GM21723 (cell line): Measurements from ENCODE around the gene LRGUK.
"Not testable (repeated sequence)": the region's sequence is repeated elsewhere in the genome, so short reads cannot be mapped to it uniquely, and the experiment has no call there.

ENCODE experiments used
- ATAC-seq: cut with Tn5 transposase; IDR thresholded peaks from one replicate; pipeline ENCODE4 v1.9.1; 2021; ENCODE audit warnings: mild to moderate bottlenecking, moderate library complexity; ENCODE audit not compliant: unreplicated experiment

Gene LRGUK

GRCh38 chr7:134234216-134234615 is 107.1 kb downstream of the LRGUK start:
- no peak for ATAC-seq

DNA sequence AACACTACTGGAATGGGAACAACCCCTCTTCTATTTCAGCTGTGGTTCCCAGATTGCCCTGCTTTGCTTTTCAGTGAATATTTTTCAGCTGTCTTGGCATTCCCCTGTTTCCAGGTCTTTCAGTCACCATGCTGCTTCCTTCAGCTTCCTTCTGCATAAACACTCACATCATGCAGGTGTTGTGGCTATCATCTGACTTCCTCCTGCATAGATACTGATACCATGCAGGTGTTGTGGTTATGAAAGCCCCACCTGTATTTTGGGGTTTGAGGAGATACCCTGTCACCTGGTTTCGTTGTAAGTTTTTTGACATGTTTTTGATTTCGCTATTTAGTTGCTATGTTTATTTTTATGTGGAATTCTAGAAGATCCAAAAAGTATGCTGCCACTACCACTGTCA is 118.1 kb downstream of the LRGUK start:
- ATAC-seq, result peak; percentile 85

DNA sequence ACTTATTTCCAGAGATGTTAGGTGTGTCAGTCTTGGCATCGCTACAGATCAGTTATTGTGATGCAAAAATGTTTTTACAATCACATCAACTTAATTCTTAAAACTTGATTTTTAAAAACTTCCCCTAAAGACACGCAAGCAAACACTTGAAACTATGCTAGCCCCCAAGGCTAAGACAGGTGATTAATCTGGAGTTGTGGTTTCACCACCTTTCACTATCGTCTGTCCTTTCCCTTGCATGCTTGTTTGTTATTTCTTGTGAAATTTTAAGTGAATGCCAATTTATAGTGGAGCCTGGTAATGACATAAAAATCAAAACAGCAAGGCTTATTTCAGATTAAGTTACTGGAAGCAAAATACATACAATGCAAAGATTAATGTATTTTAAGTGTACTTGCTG is 119.2 kb downstream of the LRGUK start:
- peak; percentile 52 for ATAC-seq

- ATAC-seq, result no peak
These were observed 119.6 kb downstream of the LRGUK start for GRCh38 chr7:134246761-134247160.

- no peak for ATAC-seq
These were observed 121.1 kb downstream of the LRGUK start for GRCh38 chr7:134248196-134248595.

DNA sequence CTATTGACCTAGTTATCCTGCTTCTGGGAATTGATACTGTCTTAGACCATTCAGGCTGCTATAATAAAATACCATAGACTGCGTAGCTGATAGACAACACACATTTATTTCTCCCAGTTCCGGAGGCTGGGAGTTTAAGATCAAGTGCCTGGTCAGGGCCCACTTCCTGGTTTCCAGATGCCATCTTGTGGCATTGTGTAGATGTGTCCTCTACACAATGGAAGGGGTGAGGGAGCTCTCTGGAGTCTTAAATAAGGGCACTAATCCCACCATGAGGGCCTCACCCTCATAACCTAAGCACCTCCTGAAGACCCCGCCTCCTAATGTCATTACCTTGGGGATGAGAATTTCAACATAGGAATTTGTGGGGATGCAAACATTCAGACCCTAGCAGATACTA is 127.2 kb downstream of the LRGUK start:
- no peak for ATAC-seq

GRCh38 chr7:134255814-134256213 is 128.7 kb downstream of the LRGUK start:
- ATAC-seq, result no peak

DNA sequence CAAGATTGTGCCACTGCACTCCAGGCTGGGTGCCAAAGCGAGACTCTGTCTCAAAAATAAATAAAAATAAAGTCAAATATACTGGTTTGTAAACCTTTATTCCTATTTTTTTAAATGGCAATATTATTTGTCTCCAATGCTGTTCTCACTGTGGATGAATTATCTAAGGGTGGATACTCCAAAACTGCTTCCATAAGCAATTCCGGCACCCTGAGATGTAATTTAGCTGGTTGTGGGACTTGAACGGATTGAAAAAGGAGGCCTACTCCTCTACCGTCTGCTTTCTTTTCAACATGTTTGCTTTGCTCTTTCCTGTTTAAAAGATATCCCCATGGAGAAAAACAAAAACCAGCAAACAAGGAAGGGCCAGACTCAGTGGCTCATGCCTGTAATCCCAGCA is 135.2 kb downstream of the LRGUK start:
- no peak for ATAC-seq

DNA sequence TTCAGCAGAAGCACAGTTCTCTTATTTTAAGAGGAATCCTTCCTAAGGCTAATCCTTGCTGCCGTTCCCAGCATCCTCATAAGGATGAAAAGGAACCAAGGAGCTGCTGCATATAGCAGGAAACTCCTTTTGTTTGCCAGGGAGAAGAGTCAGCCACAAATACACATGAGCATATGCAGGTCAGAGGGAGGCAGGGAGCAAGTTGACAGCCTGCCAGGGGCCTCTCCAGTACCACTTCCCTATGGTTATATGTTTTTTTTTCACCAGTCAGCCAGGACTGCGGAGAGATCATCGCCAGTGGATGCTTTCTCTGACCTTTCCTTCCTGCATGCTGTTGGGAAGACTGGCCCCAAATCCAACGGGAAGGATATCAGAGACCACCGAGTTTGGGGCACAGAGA is 149.8 kb downstream of the LRGUK start:
- no peak for ATAC-seq

DNA sequence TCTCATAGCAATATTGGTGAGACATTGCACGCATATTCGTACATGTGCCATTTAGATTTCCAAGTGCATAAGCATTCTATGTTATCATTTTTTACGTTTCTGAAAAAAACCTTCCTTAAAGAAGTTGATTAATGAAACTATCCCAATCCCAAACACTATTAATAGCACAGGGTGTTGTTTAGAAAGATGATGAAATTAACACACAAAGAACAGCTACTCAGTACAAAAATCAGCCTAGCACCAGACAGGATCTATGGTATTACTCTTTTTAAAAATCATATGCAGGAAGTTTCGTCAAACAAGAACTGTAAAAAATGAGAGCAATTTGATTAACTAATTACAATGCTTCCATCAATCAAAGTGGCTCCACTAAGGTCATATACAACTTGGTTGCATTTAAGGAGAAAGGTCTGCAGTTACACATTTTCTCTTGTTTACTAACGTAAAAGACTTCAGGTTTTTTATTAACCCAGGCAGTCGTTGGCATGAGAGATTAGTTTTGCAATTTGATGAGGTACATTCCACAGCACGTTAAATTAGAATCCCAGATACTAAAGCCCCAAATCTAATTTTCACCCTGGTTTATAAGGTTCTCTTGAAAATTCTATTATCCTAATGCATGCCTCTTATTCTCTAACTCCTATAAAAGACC is 151.5 kb downstream of the LRGUK start:
- ATAC-seq, result no peak

DNA sequence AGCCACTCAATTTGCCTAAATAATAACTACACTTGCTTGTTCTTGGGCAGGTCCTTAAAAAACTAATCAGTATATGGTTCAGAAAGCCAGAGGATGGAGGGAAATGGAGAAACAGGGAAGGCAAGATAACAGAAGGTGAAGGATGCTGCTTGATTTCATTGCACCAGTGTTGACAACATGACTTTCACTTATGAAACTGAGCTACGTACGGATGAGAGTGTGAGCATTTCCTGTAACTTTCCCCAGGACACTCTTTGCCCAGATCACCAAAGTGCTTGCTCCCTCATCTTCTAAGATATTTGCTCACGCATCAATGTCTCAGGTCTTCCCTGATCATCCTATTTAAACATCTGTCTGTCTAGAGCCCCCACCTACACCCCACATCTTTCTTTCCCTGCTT is 152.2 kb downstream of the LRGUK start:
- no peak for ATAC-seq

DNA sequence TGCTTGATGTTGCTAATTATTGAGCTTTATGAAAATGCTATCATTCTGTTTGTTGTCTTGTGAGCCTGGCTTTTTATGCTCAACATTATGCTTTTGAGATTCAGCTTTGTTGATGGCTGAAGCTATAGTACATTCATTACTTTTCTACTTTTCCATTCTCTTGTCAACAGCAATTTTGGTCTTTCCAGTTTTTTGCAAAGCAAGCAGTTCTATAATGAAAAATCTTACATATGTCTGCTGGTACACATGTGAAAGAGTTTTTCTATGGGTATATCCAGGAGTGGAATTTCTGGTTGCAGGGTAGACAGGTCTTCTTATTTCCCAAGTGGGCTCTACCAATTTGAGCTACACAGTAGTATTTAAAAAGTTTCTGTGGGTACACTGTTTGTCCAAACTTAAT is 152.8 kb downstream of the LRGUK start:
- no peak for ATAC-seq

GRCh38 chr7:134280508-134280907 is 153.4 kb downstream of the LRGUK start:
- ATAC-seq, result no peak

DNA sequence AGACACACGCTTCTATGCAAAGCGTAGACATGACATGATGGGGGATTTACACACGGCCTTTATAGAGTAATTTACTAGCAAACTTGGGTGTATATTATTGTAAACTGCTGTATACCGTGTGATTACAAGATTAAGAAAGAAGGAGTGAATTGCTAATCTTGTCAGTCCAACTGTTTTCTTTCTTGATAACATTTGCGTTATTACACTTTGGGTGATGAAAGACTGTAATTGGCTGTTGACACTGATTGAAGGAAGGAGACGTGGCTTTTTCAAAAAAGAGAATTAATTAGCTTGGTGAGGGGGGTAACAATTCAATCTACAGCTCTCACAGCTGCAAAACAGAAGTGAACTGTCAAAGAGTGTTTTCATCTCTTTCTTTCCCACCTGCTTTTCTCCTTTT is 156.9 kb downstream of the LRGUK start:
- ATAC-seq, result no peak

- no peak for ATAC-seq
These were observed 157.8 kb downstream of the LRGUK start for GRCh38 chr7:134284952-134285351.

DNA sequence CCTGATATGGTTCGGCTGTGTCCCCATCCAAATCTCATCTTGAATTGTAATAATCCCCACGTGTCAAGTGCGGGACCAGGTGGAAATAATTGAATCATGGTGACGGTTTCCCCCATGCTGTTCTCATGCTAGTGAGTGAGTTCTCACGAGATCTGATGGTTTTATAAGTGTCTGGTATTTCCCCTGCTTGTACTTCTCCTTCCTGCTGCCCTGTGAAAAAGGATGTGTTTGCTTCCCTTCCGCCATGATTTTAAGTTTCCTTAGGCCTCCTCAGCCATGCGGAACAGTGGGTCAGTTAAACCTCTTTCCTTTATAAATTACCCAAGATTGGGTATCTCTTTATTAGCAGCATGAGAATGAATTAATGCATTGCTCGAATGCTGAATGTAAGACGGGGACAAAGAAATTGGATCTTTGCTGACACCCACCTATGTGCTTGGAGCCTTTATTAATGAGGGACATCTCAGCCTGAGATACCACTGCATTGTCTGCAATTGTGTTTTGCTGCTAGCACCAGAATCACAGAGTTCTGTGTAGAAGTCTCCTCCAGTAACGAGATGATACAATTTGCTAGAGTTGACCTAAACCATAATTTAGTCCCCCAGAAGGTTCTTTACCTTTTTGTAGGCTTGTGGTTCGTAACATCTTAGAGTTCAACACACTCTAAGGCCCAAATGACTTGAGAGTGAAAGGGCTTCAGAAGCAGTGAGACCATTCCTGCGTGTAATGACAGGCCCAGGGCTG is 160.9 kb downstream of the LRGUK start:
- ATAC-seq, result no peak

GRCh38 chr7:134289423-134289822 is 162.3 kb downstream of the LRGUK start:
- ATAC-seq, result no peak

GRCh38 chr7:134289841-134290240 is 162.7 kb downstream of the LRGUK start:
- ATAC-seq, result no peak

DNA sequence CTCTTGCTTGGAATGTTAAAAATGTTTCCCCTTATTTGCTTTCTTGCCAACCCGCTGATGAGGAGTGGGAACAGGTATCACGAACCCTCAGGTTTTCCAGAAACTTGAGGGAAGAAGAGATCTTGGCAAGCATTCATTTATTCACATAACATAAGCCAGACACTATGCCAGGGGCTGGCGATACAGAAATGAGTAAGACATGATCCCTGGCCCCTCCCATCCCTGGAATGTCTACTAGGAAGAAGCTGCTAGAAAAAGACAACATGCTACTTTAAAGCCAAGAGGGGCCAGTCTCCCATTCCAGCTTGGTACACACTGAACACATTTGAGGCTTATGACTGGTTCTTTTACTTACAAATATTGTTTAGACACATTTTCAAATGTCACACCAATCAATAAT is 163.1 kb downstream of the LRGUK start:
- ATAC-seq, result no peak

DNA sequence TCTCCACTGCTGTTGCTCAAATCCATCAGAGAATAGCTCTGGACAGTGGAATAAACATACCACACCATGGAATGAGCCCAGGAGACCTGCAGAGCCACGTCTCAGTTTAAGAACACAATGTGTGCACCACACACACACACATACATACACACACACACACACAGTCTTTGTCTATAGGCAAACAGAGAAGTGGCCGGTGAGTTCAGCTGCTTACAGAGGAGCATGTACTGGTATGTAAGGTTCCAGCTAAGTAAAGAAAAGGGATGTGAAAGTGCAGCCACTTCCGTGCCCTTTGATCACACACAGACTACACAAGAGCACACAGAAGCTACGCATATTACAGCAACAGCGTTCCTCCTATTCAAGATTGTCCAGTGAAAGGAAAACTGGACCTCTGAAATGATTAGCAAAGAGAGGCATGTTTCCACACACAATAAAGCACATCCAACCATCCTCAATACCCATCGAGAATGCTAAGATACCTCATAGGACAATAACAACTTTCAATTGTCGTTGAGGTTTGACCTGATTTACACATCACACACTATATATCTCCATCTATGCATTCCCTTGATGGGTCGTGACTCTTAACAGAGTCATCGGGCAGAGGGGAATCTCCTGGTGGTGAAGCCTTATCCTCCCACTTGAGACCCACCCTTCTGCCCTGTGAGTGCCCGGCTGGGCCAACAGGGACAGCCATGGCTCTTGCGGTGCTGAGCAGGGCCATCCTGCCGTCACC is 166.0 kb downstream of the LRGUK start:
- peak; percentile 100 for ATAC-seq

DNA sequence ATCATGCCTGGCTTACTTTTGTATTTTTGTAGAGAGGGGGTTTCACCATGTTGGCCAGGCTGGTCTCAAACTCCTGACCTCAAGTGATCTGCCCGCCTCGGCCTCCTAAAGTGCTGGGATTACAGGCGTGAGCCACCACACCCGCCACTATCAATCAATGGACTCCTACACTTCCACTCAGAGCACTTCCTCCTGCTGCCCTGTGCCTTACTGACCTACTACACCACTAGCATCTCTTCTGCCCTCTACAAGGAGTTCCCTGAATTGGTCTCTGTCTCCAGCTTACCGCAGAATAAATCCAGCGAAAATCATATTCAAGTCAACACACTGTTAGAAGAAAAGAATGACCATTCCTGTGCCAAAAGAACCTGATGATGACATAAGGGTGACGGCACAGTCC is 168.8 kb downstream of the LRGUK start:
- not testable (repeated sequence) for ATAC-seq

GRCh38 chr7:134297489-134297888 is 170.3 kb downstream of the LRGUK start:
- no peak for ATAC-seq
